GM12873 (cell line): ENCODE data around the gene PRPH2.

ENCODE experiments used
- CTCF ChIP-seq: IDR thresholded peaks from 2 replicates; pipeline ENCODE4 v1.5.1; 2012; ENCODE audit warnings: low read depth, mild to moderate bottlenecking, moderate library complexity, low read length, control low read depth; ENCODE audit not compliant: insufficient read depth; ENCODE audit errors: missing control alignments

The PRPH2 gene

GRCh38 chr6:42735976-42736375, 13.6 kb upstream of the PRPH2 start:
- TF ChIP-seq CTCF: no peak

GRCh38 chr6:42729731-42730130, 7.3 kb upstream of the PRPH2 start:
- no peak for TF ChIP-seq CTCF

GRCh38 chr6:42727627-42728026, 5.2 kb upstream of the PRPH2 start:
- TF ChIP-seq CTCF: no peak

GRCh38 chr6:42727087-42727611, 4.8 kb upstream of the PRPH2 start:
- no peak for TF ChIP-seq CTCF

- TF ChIP-seq CTCF: peak; percentile 80
Measured at GRCh38 chr6:42726485-42727086, 4.2 kb upstream of the PRPH2 start.

- TF ChIP-seq CTCF: no peak
Measured at GRCh38 chr6:42726026-42726425, 3.6 kb upstream of the PRPH2 start.

GRCh38 chr6:42724825-42725224, 2.4 kb upstream of the PRPH2 start:
- no peak for TF ChIP-seq CTCF

- TF ChIP-seq CTCF: no peak
Measured at GRCh38 chr6:42720739-42721138, 1.7 kb downstream of the PRPH2 start.
